Endothelial cell of umbilical vein (primary cell): ENCODE measurements around the gene INTS7. TPM values are rescaled to one million over a fixed set of nuclear protein-coding genes. Genes with fewer than 3 reads are reported as not detected.

Source experiments
- BruUV-seq: library from RNA; stranded (reverse); fragments of 400-500 nt; replicated peaks from 2 replicates; lab custom pipeline; 2021; lab: Mats Ljungman, UMichigan
- CTCF ChIA-PET: fragments of 300-600, 350-600 bp; sonication (Branson Sonifier 250); formaldehyde crosslinking; loops from one replicate; lab custom pipeline; 2021; ENCODE audit warnings: antibody characterized with exemption, inconsistent platforms; lab: Charles Lee
- POLR2A ChIA-PET: fragments of 300-600, 350-600 bp; sonication (Branson Sonifier 250); formaldehyde crosslinking; loops from one replicate; lab custom pipeline; 2021; ENCODE audit warnings: antibody characterized with exemption, inconsistent platforms; lab: Charles Lee
- DNase-seq: peaks from one replicate; pipeline ENCODE4 v3.0.0-alpha.2; 2011; ENCODE audit warnings: low read depth, low spot score
- FAIRE-seq: peaks from 2 replicates; lab custom pipeline; 2011; peaks lifted over from hg19 to GRCh38; lab: Jason Lieb, UNC
- H2AFZ ChIP-seq: 2 replicates; pipeline ENCODE4 v1.6.0; 2012; ENCODE audit warnings: low read depth, low read length, control low read depth, inconsistent platforms
- H3K27ac ChIP-seq: 2 replicates; pipeline ENCODE4 v1.5.1; 2011; ENCODE audit warnings: low read depth, mild to moderate bottlenecking, control low read depth, low read length, moderate library complexity; ENCODE audit not compliant: insufficient read depth
- H3K27me3 ChIP-seq, 2 experiments: 2 replicates each; pipeline versions ENCODE4 v1.6.0 to v1.6.1; 2011; ENCODE audit warnings: low read length in 2 of 2, mixed read lengths in 1 of 2; ENCODE audit not compliant: control insufficient read depth in 2 of 2, insufficient read depth in 2 of 2
- H3K36me3 ChIP-seq, 2 experiments: 2 replicates in 1 of 2; 3 replicates in 1 of 2; pipeline ENCODE4 v1.5.1; 2011; ENCODE audit warnings: low read length in 2 of 2, mild to moderate bottlenecking in 1 of 2, moderate library complexity in 1 of 2; ENCODE audit not compliant: control insufficient read depth in 2 of 2, insufficient read depth in 2 of 2; ENCODE audit errors: extremely low read depth in 1 of 2
- H3K4me1 ChIP-seq: 3 replicates; pipeline ENCODE4 v1.5.1; 2011; ENCODE audit warnings: mild to moderate bottlenecking, low read length; ENCODE audit not compliant: control insufficient read depth, insufficient read depth; ENCODE audit errors: extremely low read depth
- H3K4me2 ChIP-seq: 2 replicates; pipeline ENCODE4 v1.6.1; 2011; ENCODE audit warnings: low read length, control low read depth, mixed read lengths; ENCODE audit not compliant: insufficient read depth
- H3K4me3 ChIP-seq, 3 experiments: fragments of 200-600 bp in 1 of 3; sonication (generic), shearing (Covaris generic) in 1 of 3; replicated peaks in 1 of 3; 2 replicates each; pipeline ENCODE4 v1.5.1; 2011 to 2016; ENCODE audit warnings: control low read depth in 3 of 3, low read length in 3 of 3, mild to moderate bottlenecking in 2 of 3, inconsistent platforms in 1 of 3, low read depth in 1 of 3, moderate library complexity in 1 of 3; ENCODE audit not compliant: insufficient read depth in 1 of 3
- H3K79me2 ChIP-seq: 2 replicates; pipeline ENCODE4 v1.6.0; 2012; ENCODE audit warnings: low read length, inconsistent platforms; ENCODE audit not compliant: control insufficient read depth, insufficient read depth
- H3K9ac ChIP-seq: replicated peaks from 2 replicates; pipeline ENCODE3; 2011; ENCODE audit warnings: low read length, control low read depth; ENCODE audit not compliant: insufficient read depth; ENCODE audit errors: extremely low read depth
- H3K9me1 ChIP-seq: replicated peaks from 3 replicates; pipeline ENCODE4 v1.6.0; 2011; ENCODE audit warnings: mild to moderate bottlenecking, low read length; ENCODE audit not compliant: control insufficient read depth, insufficient read depth; ENCODE audit errors: extremely low read depth
- H3K9me3 ChIP-seq: replicated peaks from 2 replicates; pipeline ENCODE4 v1.5.1; 2012; ENCODE audit warnings: low read length, inconsistent platforms; ENCODE audit not compliant: control insufficient read depth, insufficient read depth
- H4K20me1 ChIP-seq: replicated peaks from 2 replicates; pipeline ENCODE3; 2011; ENCODE audit warnings: mild to moderate bottlenecking, low read length; ENCODE audit not compliant: control insufficient read depth, insufficient read depth; ENCODE audit errors: extremely low read depth
- CTCF ChIP-seq, 2 donors: IDR thresholded peaks; 1 replicate in 1 of 2; 2 replicates in 1 of 2; pipeline ENCODE4 v1.5.1; 2011; ENCODE audit warnings: low read length in 2 of 2, mild to moderate bottlenecking in 2 of 2, moderate library complexity in 2 of 2, control low read depth in 1 of 2, inconsistent platforms in 1 of 2, low read depth in 1 of 2; ENCODE audit not compliant: insufficient read depth in 1 of 2; ENCODE audit errors: extremely low read depth in 1 of 2
- EZH2 ChIP-seq: IDR thresholded peaks from 2 replicates; pipeline ENCODE4 v1.6.1; 2012; ENCODE audit warnings: borderline replicate concordance, low read depth, mild to moderate bottlenecking, moderate library complexity, low read length, inconsistent platforms; ENCODE audit not compliant: severe bottlenecking
- FOS ChIP-seq: IDR thresholded peaks from 2 replicates; pipeline ENCODE4 v1.6.1; 2011; ENCODE audit warnings: mild to moderate bottlenecking, low read length, moderate library complexity, borderline replicate concordance; ENCODE audit not compliant: insufficient read depth
- GATA2 ChIP-seq: IDR thresholded peaks from 2 replicates; pipeline ENCODE4 v1.7.0; 2011; ENCODE audit warnings: low read depth, mild to moderate bottlenecking, moderate library complexity, mixed read lengths, low read length; ENCODE audit not compliant: insufficient read length, insufficient read depth
- JUN ChIP-seq: IDR thresholded peaks from 2 replicates; pipeline ENCODE4 v1.6.1; 2011; ENCODE audit warnings: borderline replicate concordance, low read depth; ENCODE audit not compliant: insufficient read length, insufficient read depth
- MAX ChIP-seq: IDR thresholded peaks from 2 replicates; pipeline ENCODE4 v1.6.1; 2011; ENCODE audit not compliant: insufficient read depth, insufficient read length
- MYC ChIP-seq: IDR thresholded peaks from one replicate; pipeline ENCODE4 v1.6.1; 2011; ENCODE audit warnings: mild to moderate bottlenecking, low read depth, low read length
- POLR2A ChIP-seq: IDR thresholded peaks from 2 replicates; pipeline ENCODE4 v1.6.1; 2012; ENCODE audit warnings: low read depth, mild to moderate bottlenecking, control low read depth, low read length
- POLR2AphosphoS5 ChIP-seq: IDR thresholded peaks from 2 replicates; pipeline ENCODE4 v1.6.1; 2012; ENCODE audit warnings: low read depth, mild to moderate bottlenecking, control low read depth, low read length, moderate library complexity; ENCODE audit not compliant: insufficient read depth
- dilution Hi-C: fragments of 300-500 bp; cut with MboI; formaldehyde crosslinking; loops from one replicate; pipeline ENCODE4 v1.15.0; 2019; ENCODE audit warnings: low sequenced_read_pairs; ENCODE audit not compliant: extremely low pct_ligation_motif_present
- intact Hi-C: fragments of 100-400 bp; cut with micrococcal nuclease; formaldehyde crosslinking; loops from one replicate; pipeline ENCODE4 v1.10.0; 2022
- polyA plus RNA-seq, 4 experiments: library from polyadenylated mRNA; depleted of rRNA in 3 of 4; stranded (reverse) in 3 of 4; unstranded in 1 of 4; fragments of >200 nt; gene quantifications; 2 replicates each; pipeline versions ENCODE4 v1.2.1 to v1.2.3, GENCODE V29; 2011 to 2012; ENCODE audit warnings: missing spikeins in 1 of 4
- total RNA-seq: library from RNA; stranded (reverse); gene quantifications from 2 replicates; pipeline ENCODE4 v1.2.3, GENCODE V29; 2021

Gene INTS7
- total and polyA plus RNA-seq, 2 donors (not counting 3 experiments of a cell fraction or from before 2014, with no cell fraction given): 9.1 to 18.1 TPM

- H2AFZ ChIP-seq: no peak overlapping the region
- no peak overlapping the region for H3K4me3 ChIP-seq
- H3K27ac ChIP-seq: no peak overlapping the region
- H3K9ac ChIP-seq: no peak overlapping the region
- dilution Hi-C loops (no loop called here), intact Hi-C loops (no loop called here)
- H4K20me1 ChIP-seq: no peaks in the 10 kb centered on the region
- TF ChIP-seq POLR2A: no peak
- TF ChIP-seq POLR2AphosphoS5: no peak
- no peak for TF ChIP-seq MAX
- TF ChIP-seq EZH2: no peak
- H3K9me1 ChIP-seq: no peaks in the 10 kb centered on the region
- BruUV-seq: no TSS peak
- FAIRE-seq (no peak), DNase-seq (no peak)
- CTCF ChIA-PET: interaction anchor here (0.6 to 2.1 kb wide), 8 partner anchors 10 to 548 kb away, joined by 3 to 12 read pairs (median 5); partner anchors contain the start of genes ATF3, DTL and INTS7
- no peak overlapping the region for H3K4me2 ChIP-seq
- no peaks in the 10 kb centered on the region for H3K9me3 ChIP-seq
- peaks cover 2% of the 10 kb centered on the region in 2 experiments for H3K36me3 ChIP-seq
- H3K27me3 ChIP-seq: no peaks in the 10 kb centered on the region
- H3K79me2 ChIP-seq: no peaks in the 10 kb centered on the region
- H3K4me1 ChIP-seq: no peaks in the 10 kb centered on the region
- POLR2A ChIA-PET: no interaction called here
Measured at GRCh38 chr1:212060632-212061472, 25.5 kb upstream of the INTS7 start.

DNA sequence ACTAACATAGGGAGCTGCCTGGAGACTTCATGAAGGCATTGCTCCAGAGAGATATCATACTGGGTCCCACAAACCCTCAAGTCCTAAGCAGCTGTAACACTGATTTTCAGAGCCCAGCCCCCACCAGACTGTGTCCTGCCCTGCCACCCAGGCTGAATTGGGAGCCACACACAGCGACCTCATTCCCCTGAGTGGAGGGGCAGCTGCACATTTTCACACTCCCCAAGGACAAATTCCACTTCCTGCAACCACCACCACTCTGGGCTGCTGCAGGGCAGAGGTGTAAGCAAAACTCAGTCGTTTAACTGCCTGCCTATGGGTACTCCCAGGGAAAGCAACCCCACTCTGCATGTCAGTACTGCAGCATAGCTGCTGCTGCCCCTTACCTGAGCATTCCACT, 20.0 kb upstream of the INTS7 start:
- H3K9ac ChIP-seq: no peak overlapping the region
- CTCF ChIA-PET: interaction anchor here (1.2 to 2.6 kb wide), 3 partner anchors 8 to 20 kb away, joined by 3 to 9 read pairs (median 3); partner anchors contain the start of genes DTL and INTS7
- no peak overlapping the region for H3K4me3 ChIP-seq
- no peaks in the 10 kb centered on the region for H3K9me3 ChIP-seq
- H3K27ac ChIP-seq: no peak overlapping the region
- TF ChIP-seq MAX (no peak), POLR2A (no peak), GATA2 (no peak), EZH2 (no peak), FOS (no peak), CTCF (IDR thresholded peaks at IDR 0.05; ENCODE audit: extremely low read depth in 1 of 2, insufficient read depth in 1 of 2, low read depth in 1 of 2, low read length in 2 of 2) (no peak), JUN (no peak), POLR2AphosphoS5 (no peak), MYC (no peak)
- no peak overlapping the region for H2AFZ ChIP-seq
- H4K20me1 ChIP-seq: no peaks in the 10 kb centered on the region
- FAIRE-seq (no peak), DNase-seq (no peak)
- H3K27me3 ChIP-seq: no peaks in the 10 kb centered on the region
- H3K4me2 ChIP-seq: no peak overlapping the region
- BruUV-seq: no TSS peak
- peaks cover 2 to 3% of the 10 kb centered on the region in 2 experiments for H3K36me3 ChIP-seq
- dilution Hi-C loops (no loop called here), intact Hi-C loops (no loop called here)
- POLR2A ChIA-PET: no interaction called here
- no peaks in the 10 kb centered on the region for H3K9me1 ChIP-seq
- no peaks in the 10 kb centered on the region for H3K4me1 ChIP-seq
- H3K79me2 ChIP-seq: no peaks in the 10 kb centered on the region
